Lower leg skin (tissue), 3 donors: ENCODE measurements around the gene MATR3.

Source experiments
- CTCF ChIP-seq, 3 donors: fragments of 450-650 bp; IDR thresholded peaks; one replicate each; pipeline ENCODE4 v1.5.1; 2016; ENCODE audit warnings: antibody characterized with exemption in 3 of 3, mild to moderate bottlenecking in 3 of 3, moderate library complexity in 2 of 3
- POLR2A ChIP-seq, 2 donors: fragments of 450-650 bp; IDR thresholded peaks; one replicate each; pipeline ENCODE4 v1.6.1; 2016 to 2017; ENCODE audit warnings: antibody characterized with exemption in 2 of 2, mild to moderate bottlenecking in 1 of 2, moderate library complexity in 1 of 2

DNA sequence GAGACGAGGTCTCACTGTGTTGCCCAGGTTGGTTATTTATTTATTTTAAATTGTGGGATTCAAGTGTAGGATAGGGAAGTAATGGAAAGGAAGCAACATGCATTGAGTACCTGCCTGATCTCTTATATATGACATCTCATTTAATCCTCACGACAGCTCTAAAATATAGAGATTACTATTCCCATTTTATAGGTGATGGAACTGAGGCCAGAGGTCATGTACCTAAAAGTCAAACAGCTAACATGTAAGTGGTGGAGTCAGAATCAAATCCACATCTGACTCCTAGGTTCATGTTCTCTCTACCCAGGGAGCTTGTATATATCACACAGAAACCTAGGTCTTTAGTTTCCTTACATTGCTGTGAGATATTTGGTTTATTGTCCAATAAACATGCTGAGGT is 26.1 kb upstream of the MATR3 start:
- TF ChIP-seq POLR2A (IDR thresholded peaks at IDR 0.05) = no peak
- TF ChIP-seq CTCF (IDR thresholded peaks at IDR 0.05) = no peak
